Motor neuron (in vitro differentiated cells): ENCODE data around the gene ZKSCAN4. TPM values are rescaled to one million over a fixed set of nuclear protein-coding genes. Genes with fewer than 3 reads are reported as not detected.

ENCODE experiments used
- ATAC-seq, 8 experiments: fragments of 200-7000 bp; cut with Tn5 transposase; replicated peaks in 6 of 8; 2 replicates each; pipeline ENCODE4 v1.8.0; 2021; ENCODE audit warnings: mild to moderate bottlenecking in 8 of 8, moderate library complexity in 8 of 8
- H3K27ac ChIP-seq, 2 donors: fragments of 250-450 bp; sonication (Bioruptor Pico); 2 replicates each; pipeline ENCODE4 v1.9.0; 2021; ENCODE audit warnings: antibody characterized with exemption in 2 of 2, mild to moderate bottlenecking in 2 of 2, moderate library complexity in 1 of 2
- H3K4me1 ChIP-seq, 2 donors: fragments of 250-450 bp; sonication (Bioruptor Pico); replicated peaks in 1 of 2; 2 replicates each; pipeline ENCODE4 v1.6.1; 2021; ENCODE audit warnings: antibody characterized with exemption in 2 of 2, mild to moderate bottlenecking in 2 of 2, moderate library complexity in 1 of 2
- H3K4me3 ChIP-seq, 5 donors: fragments of 250-450 bp; sonication (Bioruptor Pico); 2 replicates each; pipeline ENCODE4 v1.9.0; 2021; ENCODE audit warnings: antibody characterized with exemption in 5 of 5, mild to moderate bottlenecking in 5 of 5, moderate library complexity in 4 of 5
- WGBS, 10 experiments: fragments of 450-650 bp; shearing (Covaris generic); methylation state at CpG; one replicate each; pipeline ENCODE4 v1.0.0; 2022; 5-methylcytosine and 5-hydroxymethylcytosine counted together
- in situ Hi-C, 9 experiments: fragments of 400-800 bp; cut with MboI; loops; one replicate each; pipeline ENCODE4 v1.15.0; 2021; ENCODE audit warnings: low sequenced_read_pairs in 9 of 9, low pct_unique_long_range_greater_than_20kb in 2 of 9; ENCODE audit not compliant: unreplicated experiment in 9 of 9
- total RNA-seq, 8 experiments: library from RNA; unstranded; fragments of 300-600 nt; gene quantifications; 2 replicates each; pipeline versions ENCODE4 v1.2.3 to v1.2.4, GENCODE V29; 2022

The ZKSCAN4 gene
- total RNA-seq, 8 experiments from 2014 or later = 4.6 to 9.4 (median 7.2) TPM

DNA sequence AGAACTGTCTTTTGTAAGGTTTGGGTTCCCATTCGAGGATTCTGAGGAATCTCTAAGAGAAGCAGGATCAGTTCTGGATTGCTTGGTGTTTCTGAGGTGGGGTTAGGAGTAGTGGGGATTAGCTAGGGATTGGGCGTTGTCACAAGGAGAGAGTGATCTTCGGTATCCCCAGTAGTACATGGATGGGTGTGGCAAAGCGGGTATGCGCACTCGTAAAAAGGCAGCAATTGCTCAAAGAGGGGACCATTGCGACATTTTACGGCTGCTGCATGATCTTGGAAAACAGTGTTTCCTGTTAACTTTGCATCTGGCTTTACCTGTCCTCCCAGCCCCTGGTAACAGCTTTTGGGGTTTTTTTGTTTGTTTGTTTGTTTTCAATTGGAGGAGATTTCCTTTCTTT lies 36.6 kb downstream of the ZKSCAN4 start:
- no peak for ATAC-seq
- 0 to 62% (median 46%) methylated on average over 2 to 6 of the region's 8 CpGs; no CpG with 5 or more reads in 1 of the 10 experiments for WGBS, 10 experiments
- H3K4me3 ChIP-seq = no peak overlapping the region

DNA sequence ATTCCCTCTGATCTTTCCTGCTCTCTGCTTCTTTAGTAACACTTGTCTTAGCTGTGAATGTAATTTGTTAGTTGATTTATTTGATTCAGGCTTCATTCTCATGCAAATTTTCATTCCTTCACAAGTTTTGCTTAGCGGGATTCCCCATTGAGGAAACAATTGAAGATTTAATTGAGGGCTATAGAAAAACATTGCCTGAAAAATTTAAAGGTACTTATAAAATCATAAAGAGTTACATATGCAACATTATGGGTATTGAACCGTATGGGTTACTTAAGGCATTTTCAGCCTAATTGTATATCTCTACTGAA lies 38.9 kb downstream of the ZKSCAN4 start:
- Histone ChIP-seq H3K4me1 (peaks cover under 1 to 2% of the 10 kb centered on the region in 2 donors), H3K27ac (no peak overlapping the region), H3K4me3 (peak overlapping the region in 2 of 5 donors; percentile 31 to 41)
- 0 to 67% (median 19%) methylated on average over 1 to 2 of the region's 2 CpGs; no CpG with 5 or more reads in 1 of the 10 experiments for WGBS, 10 experiments
- in situ Hi-C loops = loop anchor here in 1 of 9 experiments (10.0 kb wide), 1 partner anchor 68 kb away; the partner anchor contains the start of gene ZKSCAN8
- no peak for ATAC-seq

More for the DNA sequence above, 36.6 kb downstream of the ZKSCAN4 start:
- peaks cover 2 to 3% of the 10 kb centered on the region in 2 donors for H3K4me1 ChIP-seq
- no peak overlapping the region for H3K27ac ChIP-seq
- in situ Hi-C loops = loop anchor here in 1 of 9 experiments (10.0 kb wide), 1 partner anchor 71 kb away; the partner anchor contains the start of gene ZKSCAN8

DNA sequence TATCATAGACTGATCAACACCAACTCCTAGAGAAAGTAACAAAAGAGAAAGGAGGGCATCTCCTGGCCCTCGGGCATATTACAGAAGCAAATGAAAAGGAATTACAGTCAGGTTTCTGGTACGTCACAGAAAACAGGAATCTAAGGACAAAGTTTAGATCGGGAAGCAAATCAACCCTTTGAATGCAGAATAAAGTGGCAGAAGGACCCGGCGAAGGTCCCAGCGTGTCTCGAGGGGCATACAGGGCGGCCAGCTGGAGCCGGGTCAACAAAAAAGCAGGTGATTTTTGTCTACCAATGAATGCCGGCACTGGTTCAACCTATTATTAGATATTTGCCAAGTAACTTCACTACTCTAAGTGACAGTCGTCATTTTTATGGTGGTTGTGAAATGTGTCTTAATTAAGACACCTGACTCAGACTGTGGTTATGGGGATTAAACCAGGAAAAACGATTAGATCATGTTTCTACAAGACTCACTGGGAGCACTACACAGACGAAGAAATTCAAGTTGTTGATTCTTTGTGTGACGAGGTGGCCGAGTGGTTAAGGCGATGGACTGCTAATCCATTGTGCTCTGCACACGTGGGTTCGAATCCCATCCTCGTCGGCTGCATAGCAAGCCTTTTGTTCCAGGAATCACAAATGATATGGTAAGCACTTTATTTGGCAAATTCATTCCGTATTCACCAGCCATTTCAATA lies 39.4 kb downstream of the ZKSCAN4 start:
- H3K4me1 ChIP-seq = peaks cover 0 to 5% of the 10 kb centered on the region in 2 donors
- whole genome bisulfite sequencing, 10 experiments = 0 to 10% (median 2%) methylated on average over 7 to 20 of the region's 21 CpGs; no CpG with 5 or more reads in 1 of the 10 experiments
- H3K4me3 ChIP-seq = peak overlapping the region; percentile 18 to 41 (median 31)
- ATAC-seq = peak; percentile 87 to 96 (median 91)
- in situ Hi-C loops = loop anchor here in 1 of 9 experiments (10.0 kb wide), 1 partner anchor 68 kb away; the partner anchor contains the start of gene ZKSCAN8
- no peak overlapping the region for H3K27ac ChIP-seq

DNA sequence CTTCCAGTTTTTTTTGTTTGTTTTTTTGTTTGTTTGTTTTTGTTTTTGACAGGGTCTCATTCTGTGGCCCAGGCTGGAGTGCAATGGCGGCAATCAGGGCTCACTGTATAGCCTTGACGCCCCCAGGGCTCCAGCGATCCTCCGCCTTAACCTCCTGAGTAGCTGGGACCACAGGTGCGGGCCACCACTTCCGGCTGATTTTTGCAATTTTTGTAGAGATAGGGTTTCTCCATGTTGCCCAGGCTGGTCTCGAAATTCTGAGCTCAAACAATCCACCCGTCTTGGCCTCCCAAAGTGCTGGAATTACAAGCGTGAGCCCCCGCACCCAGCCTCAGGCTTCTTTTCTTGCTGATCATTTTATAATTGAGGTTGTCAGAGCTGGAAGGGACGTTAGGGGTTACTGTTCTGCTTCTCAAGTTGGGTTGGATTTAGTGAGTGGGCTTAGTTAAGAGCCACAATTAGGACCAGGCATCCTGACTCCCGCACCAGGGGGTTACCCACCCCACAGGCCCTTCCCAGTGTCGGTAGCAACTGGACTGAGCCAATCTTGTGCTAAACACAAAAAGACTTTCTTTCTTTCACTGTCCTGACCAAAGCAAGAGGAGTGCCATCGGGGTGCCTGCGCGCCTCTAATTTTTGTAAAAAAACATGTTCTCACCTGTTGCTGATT lies 40.1 kb downstream of the ZKSCAN4 start:
- WGBS, 10 experiments = 8 to 31% (median 20%) methylated on average over 2 to 12 of the region's 16 CpGs; no CpG with 5 or more reads in 1 of the 10 experiments
- no peak overlapping the region for H3K27ac ChIP-seq
- peaks cover 0 to 5% of the 10 kb centered on the region in 2 donors for H3K4me1 ChIP-seq
- H3K4me3 ChIP-seq = peak overlapping the region; percentile 18 to 41 (median 31)
- in situ Hi-C loops = loop anchor here in 1 of 9 experiments (10.0 kb wide), 1 partner anchor 67 kb away; the partner anchor contains the start of gene ZKSCAN8
- ATAC-seq = peak in 7 of 8 experiments; percentile 6 to 36 (median 20)

DNA sequence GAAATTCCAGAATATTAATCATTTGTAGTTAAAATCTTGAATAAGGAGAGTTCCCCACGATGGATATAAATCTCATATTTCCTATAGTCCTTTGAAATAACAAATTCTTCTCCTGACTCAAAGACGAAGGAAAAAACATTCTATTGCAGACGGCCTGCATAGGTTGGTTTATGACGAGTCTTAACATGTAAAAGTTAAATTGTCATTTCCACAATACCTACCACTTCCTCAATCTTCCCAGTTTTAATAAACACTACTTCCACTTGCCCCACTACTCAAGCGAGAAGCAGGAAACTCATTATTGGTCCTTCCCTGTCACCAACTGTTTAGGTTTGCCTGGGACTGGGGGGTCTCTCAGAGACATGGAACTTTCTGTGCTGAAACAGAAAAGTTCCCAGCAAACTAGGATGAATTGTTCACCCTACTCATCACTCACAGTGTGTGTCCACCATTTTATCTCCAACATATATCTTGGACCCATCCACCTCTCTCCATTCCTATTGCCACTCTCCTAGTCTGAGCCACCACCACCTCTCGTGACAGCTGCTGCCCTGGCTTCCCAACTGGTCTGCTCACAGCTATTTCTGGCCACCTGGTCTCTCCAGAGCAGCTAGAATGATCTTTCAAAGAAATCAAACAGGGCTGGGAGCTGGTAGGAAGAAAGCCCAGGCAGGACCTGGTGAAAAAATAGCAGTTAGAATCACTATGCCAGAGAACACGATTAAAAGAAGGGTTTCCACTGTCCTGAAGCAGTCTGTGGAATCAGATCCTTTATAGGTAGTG lies 42.1 kb downstream of the ZKSCAN4 start:
- no peak overlapping the region for H3K27ac ChIP-seq
- 37 to 90% (median 54%) methylated on average over 2 to 7 of the region's 7 CpGs for WGBS, 10 experiments

GRCh38 chr6:28208111-28208659 lies 43.9 kb downstream of the ZKSCAN4 start:
- in situ Hi-C loops = no loop called here
- Histone ChIP-seq H3K27ac (no peak overlapping the region), H3K4me3 (peak overlapping the region; percentile 10 to 25 (median 12)), H3K4me1 (peaks cover 0 to 5% of the 10 kb centered on the region in 2 donors)
- peak in 3 of 8 experiments; percentile 2 to 24 (median 2) for ATAC-seq
- 1 to 100% (median 13%) methylated on average over 1 to 17 of the region's 23 CpGs; no CpG with 5 or more reads in 1 of the 10 experiments for WGBS, 10 experiments

More for the DNA sequence above, 42.1 kb downstream of the ZKSCAN4 start:
- peaks cover 0 to 5% of the 10 kb centered on the region in 2 donors for H3K4me1 ChIP-seq
- no peak for ATAC-seq
- in situ Hi-C loops = loop anchor here in 1 of 9 experiments (10.0 kb wide), 1 partner anchor 65 kb away; the partner anchor contains the start of gene ZKSCAN8
- no peak overlapping the region for H3K4me3 ChIP-seq

- peak overlapping the region in 4 of 5 donors; percentile 10 to 25 (median 16) for H3K4me3 ChIP-seq
- H3K27ac ChIP-seq = no peak overlapping the region
- peak in 6 of 8 experiments; percentile 15 to 81 (median 50) for ATAC-seq
- WGBS, 10 experiments = 0 to 43% (median 6%) methylated on average over 1 to 23 of the region's 35 CpGs
- H3K4me1 ChIP-seq = peaks cover 0 to 5% of the 10 kb centered on the region in 2 donors
- in situ Hi-C loops = no loop called here
Measured at GRCh38 chr6:28207510-28208110, 44.5 kb downstream of the ZKSCAN4 start.

- in situ Hi-C loops = no loop called here
- H3K4me3 ChIP-seq = peak overlapping the region in 1 of 5 donors; percentile 25
Measured at GRCh38 chr6:28206928-28207509, 45.0 kb downstream of the ZKSCAN4 start.

GRCh38 chr6:28206527-28206926 lies 45.5 kb downstream of the ZKSCAN4 start:
- 40 to 89% (median 60%) methylated on average over 2 to 3 of the region's 3 CpGs; no CpG with 5 or more reads in 1 of the 10 experiments for WGBS, 10 experiments
- in situ Hi-C loops = no loop called here
- H3K4me3 ChIP-seq = no peak overlapping the region
- no peak for ATAC-seq
- peaks cover 0 to 5% of the 10 kb centered on the region in 2 donors for H3K4me1 ChIP-seq
- no peak overlapping the region for H3K27ac ChIP-seq

More at GRCh38 chr6:28206928-28207509, 45.0 kb downstream of the ZKSCAN4 start:
- peak in 3 of 8 experiments; percentile 14 to 22 (median 17) for ATAC-seq
- 4 to 52% (median 20%) methylated on average over 1 to 15 of the region's 15 CpGs for WGBS, 10 experiments
- Histone ChIP-seq H3K4me1 (peaks cover 0 to 5% of the 10 kb centered on the region in 2 donors), H3K27ac (no peak overlapping the region)

- no peak for ATAC-seq
- in situ Hi-C loops = no loop called here
- 57 to 100% (median 81%) methylated on average over 1 of the region's 1 CpG; no CpG with 5 or more reads in 2 of the 10 experiments for whole genome bisulfite sequencing, 10 experiments
- H3K27ac ChIP-seq = no peak overlapping the region
- no peak overlapping the region for H3K4me3 ChIP-seq
- peaks cover 0 to 5% of the 10 kb centered on the region in 2 donors for H3K4me1 ChIP-seq
Measured at GRCh38 chr6:28205879-28206278, 46.2 kb downstream of the ZKSCAN4 start.

- 0 to 100% (median 33%) methylated on average over 1 to 3 of the region's 4 CpGs; no CpG with 5 or more reads in 1 of the 10 experiments for WGBS, 10 experiments
- in situ Hi-C loops = no loop called here
- no peak overlapping the region for H3K4me3 ChIP-seq
- H3K27ac ChIP-seq = no peak overlapping the region
- peaks cover 0 to 3% of the 10 kb centered on the region in 2 donors for H3K4me1 ChIP-seq
- ATAC-seq = no peak
Measured at GRCh38 chr6:28203201-28203600, 48.9 kb downstream of the ZKSCAN4 start.
